ENCODE results near the gene ZC3H18. TPM values are rescaled to one million over a fixed set of nuclear protein-coding genes. Genes with fewer than 3 reads are reported as not detected.

The ZC3H18 gene
- total RNA-seq: 23.9 TPM
- long read RNA-seq, transcript ZC3H18-201 (18 exons, 3,729 nt): major isoform, 10 of 20 reads
- long read RNA-seq, partial matches to known transcripts: 7 of 20 reads
- long read RNA-seq, other reads (novel, unspliced or antisense): 3 of 20 reads

GRCh38 chr16:88569985-88570690 lies at the start of gene ZC3H18:
TSS of gene ZC3H18 (plus strand) at chr16:88570403. CDS start at chr16:88577124, 6,721 bp downstream.
- intact Hi-C loops (cut with micrococcal nuclease): no loop called here
- peak; percentile 99 for DNase-seq
- ATAC-seq: peak; percentile 99

- intact Hi-C loops (cut with micrococcal nuclease): no loop called here
- ATAC-seq (no peak), DNase-seq (no peak)
Measured at GRCh38 chr16:88521674-88522073, 48.5 kb upstream of the ZC3H18 start.

GRCh38 chr16:88522276-88522949 lies 47.8 kb upstream of the ZC3H18 start:
- intact Hi-C loops (cut with micrococcal nuclease): no loop called here
- no peak for ATAC-seq
- DNase-seq: peak; percentile 22

- ATAC-seq (no peak), DNase-seq (peak; percentile 30)
- intact Hi-C loops (cut with micrococcal nuclease): no loop called here
Measured at GRCh38 chr16:88523309-88524161, 46.7 kb upstream of the ZC3H18 start.

GRCh38 chr16:88524274-88524972 lies 45.8 kb upstream of the ZC3H18 start:
- ATAC-seq (no peak), DNase-seq (peak; percentile 26)
- intact Hi-C loops (cut with micrococcal nuclease): no loop called here

- DNase-seq: peak; percentile 24
- intact Hi-C loops (cut with micrococcal nuclease): loop anchor here (5.0 kb wide), 1 partner anchor 73 kb away; the partner anchor contains the start of gene ZFPM1
- no peak for ATAC-seq
Measured at GRCh38 chr16:88524973-88525662, 45.1 kb upstream of the ZC3H18 start.

GRCh38 chr16:88525663-88525990 lies 44.6 kb upstream of the ZC3H18 start:
- intact Hi-C loops (cut with micrococcal nuclease): loop anchor here (5.0 kb wide), 1 partner anchor 73 kb away; the partner anchor contains the start of gene ZFPM1
- ATAC-seq (no peak), DNase-seq (no peak)

- peak; percentile 31 for DNase-seq
- intact Hi-C loops (cut with micrococcal nuclease): loop anchor here (5.0 kb wide), 1 partner anchor 74 kb away; the partner anchor contains the start of gene ZFPM1
- ATAC-seq: peak; percentile 3
Measured at GRCh38 chr16:88526008-88526905, 43.9 kb upstream of the ZC3H18 start.

DNA sequence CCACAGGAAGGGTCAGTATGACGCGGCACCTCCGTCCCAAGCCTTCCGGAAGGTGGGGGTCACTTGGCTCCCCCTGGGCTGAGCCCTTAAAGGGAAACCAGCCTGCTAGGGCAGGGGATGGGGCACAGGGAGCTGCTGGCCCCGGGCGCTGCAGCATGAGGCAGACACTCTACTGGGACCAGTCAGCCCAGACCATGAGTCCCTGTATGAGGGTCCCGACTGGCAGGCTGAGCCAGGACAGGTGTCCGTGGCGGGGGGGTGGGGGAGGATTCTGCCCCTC lies 43.4 kb upstream of the ZC3H18 start:
- intact Hi-C loops (cut with micrococcal nuclease): loop anchor here (5.0 kb wide), 1 partner anchor 75 kb away; the partner anchor contains the start of gene ZFPM1
- DNase-seq: peak; percentile 31
- peak; percentile 6 for ATAC-seq

DNA sequence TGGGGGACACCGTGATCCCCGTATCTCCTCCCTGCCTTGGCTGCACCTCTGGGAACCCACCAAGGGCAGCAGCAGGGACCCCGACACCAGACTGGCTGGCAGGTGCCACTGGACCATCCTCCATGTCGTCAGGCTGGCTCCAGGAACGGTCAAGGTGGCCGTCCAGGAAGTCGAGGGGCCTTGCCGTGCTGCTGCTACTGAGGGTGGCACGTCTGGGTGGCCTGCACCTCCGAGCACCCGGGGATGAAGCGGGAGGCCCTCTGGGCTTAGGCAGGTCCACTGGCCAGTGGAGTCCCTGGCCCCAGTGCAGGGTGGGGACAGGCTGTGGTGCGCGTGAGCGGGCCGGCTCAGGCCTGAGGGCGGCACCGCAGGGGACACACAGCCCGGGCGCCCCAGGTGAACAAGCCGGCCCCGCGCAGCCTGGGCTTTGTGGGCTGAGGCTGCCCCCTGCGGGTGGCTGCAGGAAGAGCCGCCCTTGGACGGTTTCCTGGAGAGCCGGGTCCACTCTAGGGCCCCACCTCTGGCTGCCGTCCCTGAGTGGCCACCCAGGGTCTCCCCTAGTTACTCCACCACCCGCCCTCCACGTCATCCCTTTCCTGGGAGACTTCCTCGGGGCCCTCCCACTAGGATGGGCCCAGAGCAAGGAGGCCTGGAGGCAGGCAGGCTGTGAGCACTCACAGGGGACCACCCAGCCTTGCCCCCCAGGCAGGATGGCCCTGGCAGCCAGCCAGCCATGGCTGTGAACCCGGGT lies 42.8 kb upstream of the ZC3H18 start:
- DNase-seq (peak; percentile 84), ATAC-seq (peak; percentile 71)
- intact Hi-C loops (cut with micrococcal nuclease): loop anchor here (5.0 kb wide), 1 partner anchor 75 kb away; the partner anchor contains the start of gene ZFPM1

GRCh38 chr16:88527937-88528743 lies 42.1 kb upstream of the ZC3H18 start:
- DNase-seq (peak; percentile 32), ATAC-seq (no peak)
- intact Hi-C loops (cut with micrococcal nuclease): loop anchor here (5.0 kb wide), 1 partner anchor 76 kb away; the partner anchor contains the start of gene ZFPM1

- intact Hi-C loops (cut with micrococcal nuclease): loop anchor here (5.0 kb wide), 1 partner anchor 77 kb away; the partner anchor contains the start of gene ZFPM1
- no peak for ATAC-seq
- DNase-seq: peak; percentile 29
Measured at GRCh38 chr16:88528902-88529318, 41.3 kb upstream of the ZC3H18 start.

- intact Hi-C loops (cut with micrococcal nuclease): loop anchor here (5.0 kb wide), 1 partner anchor 77 kb away; the partner anchor contains the start of gene ZFPM1
- ATAC-seq: no peak
- DNase-seq: peak; percentile 31
Measured at GRCh38 chr16:88529596-88529995, 40.6 kb upstream of the ZC3H18 start.

- intact Hi-C loops (cut with micrococcal nuclease): no loop called here
- no peak for ATAC-seq
- DNase-seq: peak; percentile 35
Measured at GRCh38 chr16:88530051-88530857, 39.9 kb upstream of the ZC3H18 start.

DNA sequence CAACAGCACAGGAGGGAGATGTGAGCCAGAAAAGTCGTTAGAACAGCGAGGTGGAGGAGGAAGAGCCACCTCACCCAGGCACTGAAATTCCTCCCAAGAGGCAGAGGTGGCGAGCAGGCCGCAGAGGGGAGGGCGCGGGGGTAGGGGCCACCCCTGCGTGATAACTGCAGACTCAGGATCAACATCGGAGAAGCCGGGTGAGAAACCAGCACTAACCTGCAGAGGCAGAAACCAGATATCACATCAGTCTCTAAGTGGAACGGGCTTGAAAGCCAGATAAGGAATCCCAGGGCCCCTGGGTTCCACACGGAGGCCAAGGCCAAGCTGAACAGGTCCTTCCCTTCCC lies 39.4 kb upstream of the ZC3H18 start:
- no peak for DNase-seq
- no peak for ATAC-seq
- intact Hi-C loops (cut with micrococcal nuclease): no loop called here

Measured in left ventricle myocardium superior (tissue), 1 donor.